Liver (tissue), 3 donors: Measurements from ENCODE around the gene ABCD3.

Experiments
- EGR1 ChIP-seq, 2 donors: IDR thresholded peaks; 2 replicates each; pipeline ENCODE4 v1.6.1; 2016 to 2018; ENCODE audit warnings: antibody characterized with exemption in 2 of 2, low read depth in 2 of 2
- GABPA ChIP-seq, 2 donors: IDR thresholded peaks in 1 of 2; conservative IDR thresholded peaks in 1 of 2; 2 replicates each; pipeline ENCODE4 v1.6.1; 2016; ENCODE audit warnings: antibody characterized with exemption in 2 of 2, mild to moderate bottlenecking in 1 of 2, moderate library complexity in 1 of 2
- REST ChIP-seq: IDR thresholded peaks from 2 replicates; pipeline ENCODE4 v1.6.1; 2016; ENCODE audit warnings: antibody characterized with exemption, mild to moderate bottlenecking
- TF ChIP-seq, protein P1 (sequence below): fragments of 150-350 bp; IDR thresholded peaks from 2 replicates; pipeline ENCODE4 v1.5.1; 2017; ENCODE audit warnings: improper control_type of control experiment, low read depth, low read length; ENCODE audit not compliant: missing input control
- donor health status: healthy.
- donor health status: healthy.

DNA sequence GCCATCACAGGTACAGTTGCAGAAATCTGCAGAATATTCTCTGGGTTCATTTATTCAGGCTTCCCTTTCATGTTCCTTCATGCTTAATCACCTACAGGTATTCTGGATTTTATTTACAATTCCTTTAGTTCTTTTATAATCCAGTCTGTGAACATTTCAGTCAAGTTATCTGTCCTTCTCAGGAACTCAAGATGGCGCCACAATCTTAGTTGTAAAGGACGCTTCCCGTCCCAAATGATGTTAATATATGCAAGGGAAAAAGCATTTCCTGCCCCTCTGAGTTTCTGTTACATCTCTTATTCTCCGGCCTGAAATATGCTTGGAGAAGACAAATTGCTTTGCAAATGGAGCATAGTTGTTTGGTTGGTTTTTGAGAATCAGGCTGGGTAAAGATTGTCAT lies 104.1 kb downstream of the ABCD3 start:
- TF ChIP-seq REST (no peak), GABPA (IDR thresholded peaks at IDR 0.05 in 1 of 2, conservative IDR thresholded peaks at IDR 0.05 in 1 of 2) (no peak), EGR1 (IDR thresholded peaks at IDR 0.05; ENCODE audit: low read depth in 2 of 2) (no peak)
- TF ChIP-seq, protein P1, sequence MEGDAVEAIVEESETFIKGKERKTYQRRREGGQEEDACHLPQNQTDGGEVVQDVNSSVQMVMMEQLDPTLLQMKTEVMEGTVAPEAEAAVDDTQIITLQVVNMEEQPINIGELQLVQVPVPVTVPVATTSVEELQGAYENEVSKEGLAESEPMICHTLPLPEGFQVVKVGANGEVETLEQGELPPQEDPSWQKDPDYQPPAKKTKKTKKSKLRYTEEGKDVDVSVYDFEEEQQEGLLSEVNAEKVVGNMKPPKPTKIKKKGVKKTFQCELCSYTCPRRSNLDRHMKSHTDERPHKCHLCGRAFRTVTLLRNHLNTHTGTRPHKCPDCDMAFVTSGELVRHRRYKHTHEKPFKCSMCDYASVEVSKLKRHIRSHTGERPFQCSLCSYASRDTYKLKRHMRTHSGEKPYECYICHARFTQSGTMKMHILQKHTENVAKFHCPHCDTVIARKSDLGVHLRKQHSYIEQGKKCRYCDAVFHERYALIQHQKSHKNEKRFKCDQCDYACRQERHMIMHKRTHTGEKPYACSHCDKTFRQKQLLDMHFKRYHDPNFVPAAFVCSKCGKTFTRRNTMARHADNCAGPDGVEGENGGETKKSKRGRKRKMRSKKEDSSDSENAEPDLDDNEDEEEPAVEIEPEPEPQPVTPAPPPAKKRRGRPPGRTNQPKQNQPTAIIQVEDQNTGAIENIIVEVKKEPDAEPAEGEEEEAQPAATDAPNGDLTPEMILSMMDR: no peak
